Endothelial cell of umbilical vein (primary cell): ENCODE results near the gene F2. TPM values are rescaled to one million over a fixed set of nuclear protein-coding genes. Genes with fewer than 3 reads are reported as not detected.

Experiments
- BruUV-seq: library from RNA; stranded (reverse); fragments of 400-500 nt; replicated peaks from 2 replicates; lab custom pipeline; 2021; lab: Mats Ljungman, UMichigan
- CTCF ChIA-PET: fragments of 300-600, 350-600 bp; sonication (Branson Sonifier 250); formaldehyde crosslinking; loops from one replicate; lab custom pipeline; 2021; ENCODE audit warnings: antibody characterized with exemption, inconsistent platforms; lab: Charles Lee
- POLR2A ChIA-PET: fragments of 300-600, 350-600 bp; sonication (Branson Sonifier 250); formaldehyde crosslinking; loops from one replicate; lab custom pipeline; 2021; ENCODE audit warnings: antibody characterized with exemption, inconsistent platforms; lab: Charles Lee
- DNase-seq: peaks from one replicate; pipeline ENCODE4 v3.0.0-alpha.2; 2011; ENCODE audit warnings: low read depth, low spot score
- FAIRE-seq: peaks from 2 replicates; lab custom pipeline; 2011; peaks lifted over from hg19 to GRCh38; lab: Jason Lieb, UNC
- H2AFZ ChIP-seq: 2 replicates; pipeline ENCODE4 v1.6.0; 2012; ENCODE audit warnings: low read depth, low read length, control low read depth, inconsistent platforms
- H3K27ac ChIP-seq: 2 replicates; pipeline ENCODE4 v1.5.1; 2011; ENCODE audit warnings: low read depth, mild to moderate bottlenecking, control low read depth, low read length, moderate library complexity; ENCODE audit not compliant: insufficient read depth
- H3K27me3 ChIP-seq, 2 experiments: 2 replicates each; pipeline versions ENCODE4 v1.6.0 to v1.6.1; 2011; ENCODE audit warnings: low read length in 2 of 2, mixed read lengths in 1 of 2; ENCODE audit not compliant: control insufficient read depth in 2 of 2, insufficient read depth in 2 of 2
- H3K36me3 ChIP-seq, 2 experiments: 2 replicates in 1 of 2; 3 replicates in 1 of 2; pipeline ENCODE4 v1.5.1; 2011; ENCODE audit warnings: low read length in 2 of 2, mild to moderate bottlenecking in 1 of 2, moderate library complexity in 1 of 2; ENCODE audit not compliant: control insufficient read depth in 2 of 2, insufficient read depth in 2 of 2; ENCODE audit errors: extremely low read depth in 1 of 2
- H3K4me1 ChIP-seq: 3 replicates; pipeline ENCODE4 v1.5.1; 2011; ENCODE audit warnings: mild to moderate bottlenecking, low read length; ENCODE audit not compliant: control insufficient read depth, insufficient read depth; ENCODE audit errors: extremely low read depth
- H3K4me2 ChIP-seq: 2 replicates; pipeline ENCODE4 v1.6.1; 2011; ENCODE audit warnings: low read length, control low read depth, mixed read lengths; ENCODE audit not compliant: insufficient read depth
- H3K4me3 ChIP-seq, 3 experiments: fragments of 200-600 bp in 1 of 3; sonication (generic), shearing (Covaris generic) in 1 of 3; replicated peaks in 1 of 3; 2 replicates each; pipeline ENCODE4 v1.5.1; 2011 to 2016; ENCODE audit warnings: control low read depth in 3 of 3, low read length in 3 of 3, mild to moderate bottlenecking in 2 of 3, inconsistent platforms in 1 of 3, low read depth in 1 of 3, moderate library complexity in 1 of 3; ENCODE audit not compliant: insufficient read depth in 1 of 3
- H3K79me2 ChIP-seq: 2 replicates; pipeline ENCODE4 v1.6.0; 2012; ENCODE audit warnings: low read length, inconsistent platforms; ENCODE audit not compliant: control insufficient read depth, insufficient read depth
- H3K9ac ChIP-seq: replicated peaks from 2 replicates; pipeline ENCODE3; 2011; ENCODE audit warnings: low read length, control low read depth; ENCODE audit not compliant: insufficient read depth; ENCODE audit errors: extremely low read depth
- H3K9me1 ChIP-seq: replicated peaks from 3 replicates; pipeline ENCODE4 v1.6.0; 2011; ENCODE audit warnings: mild to moderate bottlenecking, low read length; ENCODE audit not compliant: control insufficient read depth, insufficient read depth; ENCODE audit errors: extremely low read depth
- H3K9me3 ChIP-seq: replicated peaks from 2 replicates; pipeline ENCODE4 v1.5.1; 2012; ENCODE audit warnings: low read length, inconsistent platforms; ENCODE audit not compliant: control insufficient read depth, insufficient read depth
- H4K20me1 ChIP-seq: replicated peaks from 2 replicates; pipeline ENCODE3; 2011; ENCODE audit warnings: mild to moderate bottlenecking, low read length; ENCODE audit not compliant: control insufficient read depth, insufficient read depth; ENCODE audit errors: extremely low read depth
- EZH2 ChIP-seq: IDR thresholded peaks from 2 replicates; pipeline ENCODE4 v1.6.1; 2012; ENCODE audit warnings: borderline replicate concordance, low read depth, mild to moderate bottlenecking, moderate library complexity, low read length, inconsistent platforms; ENCODE audit not compliant: severe bottlenecking
- FOS ChIP-seq: IDR thresholded peaks from 2 replicates; pipeline ENCODE4 v1.6.1; 2011; ENCODE audit warnings: mild to moderate bottlenecking, low read length, moderate library complexity, borderline replicate concordance; ENCODE audit not compliant: insufficient read depth
- GATA2 ChIP-seq: IDR thresholded peaks from 2 replicates; pipeline ENCODE4 v1.7.0; 2011; ENCODE audit warnings: low read depth, mild to moderate bottlenecking, moderate library complexity, mixed read lengths, low read length; ENCODE audit not compliant: insufficient read length, insufficient read depth
- JUN ChIP-seq: IDR thresholded peaks from 2 replicates; pipeline ENCODE4 v1.6.1; 2011; ENCODE audit warnings: borderline replicate concordance, low read depth; ENCODE audit not compliant: insufficient read length, insufficient read depth
- MYC ChIP-seq: IDR thresholded peaks from one replicate; pipeline ENCODE4 v1.6.1; 2011; ENCODE audit warnings: mild to moderate bottlenecking, low read depth, low read length
- POLR2A ChIP-seq: IDR thresholded peaks from 2 replicates; pipeline ENCODE4 v1.6.1; 2012; ENCODE audit warnings: low read depth, mild to moderate bottlenecking, control low read depth, low read length
- POLR2AphosphoS5 ChIP-seq: IDR thresholded peaks from 2 replicates; pipeline ENCODE4 v1.6.1; 2012; ENCODE audit warnings: low read depth, mild to moderate bottlenecking, control low read depth, low read length, moderate library complexity; ENCODE audit not compliant: insufficient read depth
- dilution Hi-C: fragments of 300-500 bp; cut with MboI; formaldehyde crosslinking; loops from one replicate; pipeline ENCODE4 v1.15.0; 2019; ENCODE audit warnings: low sequenced_read_pairs; ENCODE audit not compliant: extremely low pct_ligation_motif_present
- intact Hi-C: fragments of 100-400 bp; cut with micrococcal nuclease; formaldehyde crosslinking; loops from one replicate; pipeline ENCODE4 v1.10.0; 2022
- polyA plus RNA-seq, 4 experiments: library from polyadenylated mRNA; depleted of rRNA in 3 of 4; stranded (reverse) in 3 of 4; unstranded in 1 of 4; fragments of >200 nt; gene quantifications; 2 replicates each; pipeline versions ENCODE4 v1.2.1 to v1.2.3, GENCODE V29; 2011 to 2012; ENCODE audit warnings: missing spikeins in 1 of 4
- total RNA-seq: library from RNA; stranded (reverse); gene quantifications from 2 replicates; pipeline ENCODE4 v1.2.3, GENCODE V29; 2021
- TF ChIP-seq, protein P1 (sequence below), 2 donors: IDR thresholded peaks; 1 replicate in 1 of 2; 2 replicates in 1 of 2; pipeline ENCODE4 v1.5.1; 2011; ENCODE audit warnings: low read length in 2 of 2, mild to moderate bottlenecking in 2 of 2, moderate library complexity in 2 of 2, control low read depth in 1 of 2, inconsistent platforms in 1 of 2, low read depth in 1 of 2; ENCODE audit not compliant: insufficient read depth in 1 of 2; ENCODE audit errors: extremely low read depth in 1 of 2
- TF ChIP-seq, protein P2 (sequence below): IDR thresholded peaks from 2 replicates; pipeline ENCODE4 v1.6.1; 2011; ENCODE audit not compliant: insufficient read depth, insufficient read length

F2 gene
- total and polyA plus RNA-seq, 2 donors (not counting 3 experiments of a cell fraction or from before 2014, with no cell fraction given) = 0.04 TPM; not detected in 1

GRCh38 chr11:46711303-46711702 lies 7.7 kb upstream of the F2 start:
- no peak overlapping the region for H2AFZ ChIP-seq
- no peak for FAIRE-seq
- H3K4me3 ChIP-seq = no peak overlapping the region
- no TSS peak for BruUV-seq
- H3K27ac ChIP-seq = no peak overlapping the region
- DNase-seq = no peak
- no peaks in the 10 kb centered on the region for H3K27me3 ChIP-seq
- H3K4me2 ChIP-seq = no peak overlapping the region
- H3K9ac ChIP-seq = no peak overlapping the region
- no peaks in the 10 kb centered on the region for H3K79me2 ChIP-seq
- dilution Hi-C loops (no loop called here), intact Hi-C loops (no loop called here)
- H3K9me3 ChIP-seq = no peaks in the 10 kb centered on the region
- H3K36me3 ChIP-seq = peaks cover 0 to 5% of the 10 kb centered on the region in 2 experiments
- TF ChIP-seq FOS = no peak
- no peak for TF ChIP-seq JUN
- TF ChIP-seq MYC = no peak
- TF ChIP-seq, protein P1, sequence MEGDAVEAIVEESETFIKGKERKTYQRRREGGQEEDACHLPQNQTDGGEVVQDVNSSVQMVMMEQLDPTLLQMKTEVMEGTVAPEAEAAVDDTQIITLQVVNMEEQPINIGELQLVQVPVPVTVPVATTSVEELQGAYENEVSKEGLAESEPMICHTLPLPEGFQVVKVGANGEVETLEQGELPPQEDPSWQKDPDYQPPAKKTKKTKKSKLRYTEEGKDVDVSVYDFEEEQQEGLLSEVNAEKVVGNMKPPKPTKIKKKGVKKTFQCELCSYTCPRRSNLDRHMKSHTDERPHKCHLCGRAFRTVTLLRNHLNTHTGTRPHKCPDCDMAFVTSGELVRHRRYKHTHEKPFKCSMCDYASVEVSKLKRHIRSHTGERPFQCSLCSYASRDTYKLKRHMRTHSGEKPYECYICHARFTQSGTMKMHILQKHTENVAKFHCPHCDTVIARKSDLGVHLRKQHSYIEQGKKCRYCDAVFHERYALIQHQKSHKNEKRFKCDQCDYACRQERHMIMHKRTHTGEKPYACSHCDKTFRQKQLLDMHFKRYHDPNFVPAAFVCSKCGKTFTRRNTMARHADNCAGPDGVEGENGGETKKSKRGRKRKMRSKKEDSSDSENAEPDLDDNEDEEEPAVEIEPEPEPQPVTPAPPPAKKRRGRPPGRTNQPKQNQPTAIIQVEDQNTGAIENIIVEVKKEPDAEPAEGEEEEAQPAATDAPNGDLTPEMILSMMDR (IDR thresholded peaks at IDR 0.05; ENCODE audit: extremely low read depth in 1 of 2, insufficient read depth in 1 of 2, low read depth in 1 of 2, low read length in 2 of 2) = no peak
- TF ChIP-seq, protein P2, sequence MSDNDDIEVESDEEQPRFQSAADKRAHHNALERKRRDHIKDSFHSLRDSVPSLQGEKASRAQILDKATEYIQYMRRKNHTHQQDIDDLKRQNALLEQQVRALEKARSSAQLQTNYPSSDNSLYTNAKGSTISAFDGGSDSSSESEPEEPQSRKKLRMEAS = no peak
- TF ChIP-seq GATA2 = no peak
- no peak for TF ChIP-seq EZH2
- no peak for TF ChIP-seq POLR2A
- no peak for TF ChIP-seq POLR2AphosphoS5
- CTCF ChIA-PET = no interaction called here
- POLR2A ChIA-PET = interaction anchor here (0.7 kb wide), 1 partner anchor 62 kb away, joined by 3 read pairs; no protein-coding TSS in a partner anchor
- H3K4me1 ChIP-seq = peaks cover 3% of the 10 kb centered on the region
- no peaks in the 10 kb centered on the region for H3K9me1 ChIP-seq
- H4K20me1 ChIP-seq = no peaks in the 10 kb centered on the region
